IPS-18c (cell line): ENCODE data around the gene PAQR4.
"Not testable (repeated sequence)": the region's sequence is repeated elsewhere in the genome, so short reads cannot be mapped to it uniquely, and the experiment has no call there.

ENCODE experiments used
- H3K4me3 ChIP-seq: 2 replicates; pipeline ENCODE4 v1.7.0; 2013; ENCODE audit warnings: low read depth, mild to moderate bottlenecking, low read length, moderate library complexity; ENCODE audit not compliant: insufficient read depth
- H3K9me3 ChIP-seq: one replicate; pipeline ENCODE4 v1.6.1; 2013; ENCODE audit warnings: mild to moderate bottlenecking, low read length, moderate library complexity; ENCODE audit not compliant: control insufficient read depth, insufficient read depth

Gene PAQR4

GRCh38 chr16:2968738-2969544 is at the start of gene PAQR4:
Gene PAQR4, plus strand, starts transcription at chr16:2969348. Its CDS starts 327 bp downstream, at chr16:2969675.
- peak within 1 kb of the TSS; percentile 89 for H3K4me3 ChIP-seq
- H3K9me3 ChIP-seq: peaks cover 2% of the 10 kb centered on the region

GRCh38 chr16:2919511-2920255 is 49.5 kb upstream of the PAQR4 start:
- H3K4me3 ChIP-seq: no peak overlapping the region

DNA sequence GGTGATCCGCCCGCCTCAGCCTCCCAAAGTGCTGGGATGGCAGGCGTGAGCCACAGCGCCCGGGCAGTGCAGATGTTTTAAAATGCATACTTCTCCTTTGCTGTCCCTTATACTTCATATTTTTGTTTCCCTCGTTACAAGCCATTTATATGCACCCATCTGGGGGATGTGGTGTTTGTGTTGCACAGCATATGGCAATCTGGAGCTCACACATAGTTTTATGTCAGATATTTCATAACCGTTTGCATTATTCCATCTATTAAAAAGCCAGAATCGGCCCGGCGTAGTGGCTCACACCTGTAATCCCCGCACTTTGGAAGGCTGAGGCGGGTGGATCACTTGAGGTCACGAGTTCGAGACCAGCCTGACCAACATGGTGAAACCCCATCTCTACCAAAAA is 45.7 kb upstream of the PAQR4 start:
- Histone ChIP-seq H3K4me3 (no peak overlapping the region), H3K9me3 (no peaks in the 10 kb centered on the region)

More at GRCh38 chr16:2919511-2920255, 49.5 kb upstream of the PAQR4 start:
- H3K9me3 ChIP-seq: no peaks in the 10 kb centered on the region

DNA sequence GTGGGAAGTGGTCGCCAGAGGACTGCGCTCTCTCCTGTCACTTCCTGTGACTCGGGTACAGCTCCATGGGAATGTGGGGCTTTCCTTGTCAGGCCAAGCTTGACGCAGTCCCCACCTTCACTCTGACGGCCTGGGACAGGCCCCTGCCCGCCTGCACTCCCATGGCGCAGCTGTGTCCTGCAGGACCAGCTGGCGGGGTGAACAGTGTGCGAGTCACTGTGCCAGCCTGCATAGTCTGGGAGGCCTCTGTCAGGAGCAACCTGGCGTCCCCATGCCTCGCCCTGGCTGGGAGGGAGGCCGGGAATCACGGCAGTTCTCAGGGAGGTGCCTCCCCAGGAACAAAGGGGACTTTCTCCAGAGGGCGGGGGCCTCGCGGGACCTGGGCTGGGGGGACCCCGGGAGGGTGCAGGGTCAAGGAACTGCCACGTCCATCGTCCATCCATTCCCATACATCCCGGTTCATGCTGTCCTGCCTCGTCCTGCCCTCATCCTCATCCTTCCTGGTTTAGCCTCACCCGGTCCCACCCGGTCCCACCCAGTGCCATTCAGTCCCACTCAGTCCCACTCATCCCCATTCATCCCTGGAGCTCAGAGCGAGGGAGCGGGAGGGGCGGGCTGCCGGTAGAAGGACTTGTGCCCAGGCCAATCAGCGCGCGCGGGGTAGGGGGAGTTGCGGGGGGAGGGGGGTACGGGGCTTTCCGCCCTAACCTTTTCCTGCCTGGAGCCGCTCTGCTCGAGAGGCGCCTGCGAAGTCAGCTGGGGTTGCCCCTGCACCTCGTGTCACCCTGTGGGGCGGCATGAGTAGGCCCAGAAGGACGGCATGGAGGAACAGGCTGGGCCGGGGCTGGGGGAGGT is 44.0 kb upstream of the PAQR4 start:
- peak overlapping the region; percentile 20; the same call in 1 of the 2 replicates for H3K4me3 ChIP-seq
- H3K9me3 ChIP-seq: no peaks in the 10 kb centered on the region

DNA sequence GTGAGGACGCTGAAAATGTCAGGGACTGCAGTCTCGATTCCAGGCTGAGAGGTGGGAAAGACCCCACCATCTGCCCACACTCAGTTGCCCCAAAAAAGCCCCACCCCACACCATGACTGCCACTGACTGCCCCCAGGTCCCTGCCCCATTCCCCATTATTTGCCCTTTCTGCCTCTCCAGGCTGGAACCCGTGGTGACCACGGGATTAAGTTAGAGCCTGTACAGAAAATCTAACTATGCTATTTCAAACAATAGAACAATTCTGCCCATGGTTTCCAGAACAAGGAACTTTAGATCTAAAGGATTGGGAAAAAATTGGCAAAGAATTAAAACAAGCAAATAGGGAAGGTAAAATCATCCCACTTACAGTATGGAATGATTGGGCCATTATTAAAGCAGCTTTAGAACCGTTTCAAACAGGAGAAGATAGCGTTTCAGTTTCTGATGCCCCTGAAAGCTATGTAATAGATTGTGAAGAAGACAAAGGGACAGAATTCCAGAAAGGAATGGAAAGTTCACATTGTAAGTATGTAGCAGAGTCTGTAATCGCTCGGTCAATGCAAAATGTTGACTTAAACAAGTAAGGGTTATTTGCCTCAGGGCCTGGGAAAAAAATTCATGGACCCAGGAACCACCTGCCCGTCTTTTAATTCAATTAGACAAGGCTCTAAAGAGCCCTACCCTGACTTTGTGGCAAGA is 43.0 kb upstream of the PAQR4 start:
- Histone ChIP-seq H3K9me3 (no peaks in the 10 kb centered on the region), H3K4me3 (peak overlapping the region; percentile 20; the same call in 1 of the 2 replicates)

GRCh38 chr16:2926650-2926999 is 42.5 kb upstream of the PAQR4 start:
- Histone ChIP-seq H3K9me3 (no peaks in the 10 kb centered on the region), H3K4me3 (no peak overlapping the region)

DNA sequence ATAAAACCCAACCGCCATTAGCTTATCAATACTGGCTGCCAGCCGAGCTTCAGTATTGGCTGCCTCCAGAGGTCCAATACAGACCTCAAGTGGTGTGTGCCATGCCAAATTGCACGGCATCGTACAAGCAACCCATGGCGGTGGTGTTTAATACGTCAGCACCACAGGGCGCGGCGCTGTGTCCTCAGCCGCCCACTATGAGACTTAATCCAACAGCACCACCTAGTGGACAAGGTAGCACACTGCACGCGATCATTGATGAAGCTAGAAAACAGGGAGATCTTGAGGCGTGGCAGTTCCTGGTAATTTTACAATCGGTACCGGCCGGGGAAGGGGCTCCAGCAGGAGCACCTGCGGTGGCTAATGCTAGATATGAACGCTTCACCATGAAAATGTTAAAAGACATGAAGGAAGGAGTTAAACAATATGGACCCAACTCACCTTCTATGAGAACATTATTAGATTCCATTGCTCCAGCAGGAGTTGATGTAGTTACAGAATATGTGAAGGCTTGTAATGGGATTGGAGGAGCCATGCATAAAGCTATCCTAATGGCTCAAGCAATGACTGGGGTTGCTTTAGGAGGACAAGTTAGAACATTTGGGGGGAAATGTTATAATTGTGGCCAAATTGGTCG is 42.0 kb upstream of the PAQR4 start:
- Histone ChIP-seq H3K9me3 (no peaks in the 10 kb centered on the region), H3K4me3 (no peak overlapping the region)

DNA sequence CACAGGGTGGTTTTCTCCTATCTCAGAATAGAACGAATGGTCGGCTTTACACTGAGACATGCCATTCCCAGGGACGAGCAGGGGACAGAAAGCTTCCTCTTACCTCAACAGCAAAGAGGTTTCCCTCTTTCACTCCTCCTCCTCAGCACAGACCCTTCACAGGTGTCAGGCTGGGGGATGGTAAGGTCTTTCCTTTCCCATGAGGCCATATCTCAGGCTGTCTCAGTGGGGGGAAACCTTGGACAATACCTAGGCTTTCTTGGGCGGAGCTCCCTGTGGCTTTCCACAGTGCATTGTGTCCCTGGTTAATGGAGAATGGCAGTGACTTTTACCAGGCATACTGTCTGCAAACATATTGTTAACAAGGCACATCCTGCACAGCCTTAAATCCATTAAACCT is 41.0 kb upstream of the PAQR4 start:
- H3K4me3 ChIP-seq: not testable (repeated sequence)

GRCh38 chr16:2928796-2929195 is 40.4 kb upstream of the PAQR4 start:
- H3K4me3 ChIP-seq: no peak overlapping the region

More for the DNA sequence above, 41.0 kb upstream of the PAQR4 start:
- H3K9me3 ChIP-seq: not testable (repeated sequence)

DNA sequence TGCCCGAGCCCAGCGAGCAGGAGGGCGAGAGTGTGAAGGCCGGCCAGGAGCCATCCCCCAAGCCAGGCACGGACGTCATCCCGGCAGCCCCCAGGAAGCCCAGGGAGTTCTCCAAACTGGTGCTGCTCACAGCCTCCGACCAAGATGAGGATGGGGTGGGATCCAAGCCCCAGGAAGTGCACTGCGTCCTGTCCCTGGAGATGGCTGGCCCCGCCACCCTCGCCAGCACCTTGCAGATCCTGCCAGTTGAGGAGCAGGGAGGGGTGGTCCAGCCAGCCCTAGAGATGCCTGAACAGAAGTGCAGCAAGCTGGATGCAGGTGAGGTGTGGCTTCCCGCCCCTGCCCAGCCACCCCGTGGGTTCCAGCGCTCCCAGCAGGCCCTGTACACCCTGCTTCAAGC is 39.5 kb upstream of the PAQR4 start:
- Histone ChIP-seq H3K9me3 (peaks cover 3% of the 10 kb centered on the region), H3K4me3 (no peak overlapping the region)

More at GRCh38 chr16:2928796-2929195, 40.4 kb upstream of the PAQR4 start:
- H3K9me3 ChIP-seq: no peaks in the 10 kb centered on the region

GRCh38 chr16:2930236-2930635 is 38.9 kb upstream of the PAQR4 start:
- Histone ChIP-seq H3K4me3 (no peak overlapping the region), H3K9me3 (peaks cover 3% of the 10 kb centered on the region)

DNA sequence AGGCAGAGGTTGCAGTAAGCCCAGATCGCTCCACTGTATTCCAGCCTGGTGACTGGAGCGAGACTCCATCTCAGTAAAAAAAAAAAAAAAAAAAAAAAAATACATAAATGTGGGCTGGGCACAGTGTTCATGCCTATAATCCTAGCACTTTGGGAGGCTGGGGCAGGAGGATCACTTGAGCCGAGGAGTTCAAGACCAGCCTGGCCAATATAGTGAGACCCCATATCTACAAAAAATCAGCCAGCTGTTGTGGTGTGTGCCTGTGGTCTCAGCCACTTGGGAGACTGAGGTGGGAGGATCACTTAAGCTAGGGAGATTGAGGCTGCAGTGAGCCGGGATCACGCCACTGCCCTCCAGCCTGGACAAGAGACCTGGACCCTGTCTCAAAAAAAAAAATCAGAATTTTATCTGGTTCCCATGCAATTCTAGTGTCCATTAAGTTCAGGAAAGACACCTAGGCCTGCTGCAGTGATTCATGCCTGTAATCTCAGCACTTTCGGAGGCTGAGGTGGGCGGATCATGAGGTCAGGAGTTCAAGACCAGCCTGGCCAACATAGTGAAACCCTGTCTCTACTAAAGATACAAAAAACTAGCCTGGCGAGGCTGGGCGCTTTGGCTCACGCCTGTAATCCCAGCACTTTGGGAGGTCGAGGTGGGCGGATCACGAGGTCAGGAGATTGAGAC is 37.8 kb upstream of the PAQR4 start:
- H3K9me3 ChIP-seq, H3K4me3 ChIP-seq: not testable (repeated sequence)

DNA sequence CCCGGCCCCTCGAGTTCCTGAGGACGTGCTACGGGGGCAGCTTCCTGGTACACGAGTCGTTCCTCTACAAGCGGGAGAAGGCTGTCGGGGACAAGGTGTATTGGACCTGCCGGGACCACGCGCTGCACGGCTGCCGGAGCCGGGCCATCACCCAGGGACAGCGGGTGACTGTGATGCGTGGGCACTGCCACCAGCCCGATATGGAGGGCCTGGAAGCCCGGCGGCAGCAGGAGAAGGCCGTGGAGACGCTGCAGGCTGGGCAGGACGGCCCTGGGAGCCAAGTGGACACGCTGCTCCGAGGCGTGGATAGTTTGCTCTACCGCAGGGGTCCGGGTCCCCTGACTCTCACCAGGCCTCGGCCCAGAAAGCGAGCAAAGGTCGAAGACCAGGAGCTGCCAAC is 36.0 kb upstream of the PAQR4 start:
- H3K9me3 ChIP-seq: peaks cover 3% of the 10 kb centered on the region
- no peak overlapping the region for H3K4me3 ChIP-seq

DNA sequence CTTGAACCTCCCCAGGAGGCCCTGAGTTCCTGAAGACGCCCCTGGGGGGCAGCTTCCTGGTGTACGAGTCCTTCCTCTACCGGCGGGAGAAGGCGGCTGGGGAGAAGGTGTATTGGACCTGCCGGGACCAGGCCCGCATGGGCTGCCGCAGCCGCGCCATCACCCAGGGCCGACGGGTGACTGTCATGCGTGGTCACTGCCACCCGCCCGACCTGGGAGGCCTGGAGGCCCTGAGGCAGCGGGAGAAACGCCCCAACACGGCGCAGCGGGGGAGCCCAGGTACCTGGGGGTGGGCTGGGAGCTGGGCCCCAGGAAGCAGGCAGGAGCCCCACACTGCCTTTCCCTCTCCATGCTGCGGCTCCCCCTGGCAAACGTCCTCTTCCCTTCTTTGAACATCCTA is 35.4 kb upstream of the PAQR4 start:
- H3K4me3 ChIP-seq: no peak overlapping the region
- peaks cover 3% of the 10 kb centered on the region for H3K9me3 ChIP-seq

- no peak overlapping the region for H3K4me3 ChIP-seq
- peaks cover 3% of the 10 kb centered on the region for H3K9me3 ChIP-seq
These were observed 34.7 kb upstream of the PAQR4 start for GRCh38 chr16:2934450-2934849.

DNA sequence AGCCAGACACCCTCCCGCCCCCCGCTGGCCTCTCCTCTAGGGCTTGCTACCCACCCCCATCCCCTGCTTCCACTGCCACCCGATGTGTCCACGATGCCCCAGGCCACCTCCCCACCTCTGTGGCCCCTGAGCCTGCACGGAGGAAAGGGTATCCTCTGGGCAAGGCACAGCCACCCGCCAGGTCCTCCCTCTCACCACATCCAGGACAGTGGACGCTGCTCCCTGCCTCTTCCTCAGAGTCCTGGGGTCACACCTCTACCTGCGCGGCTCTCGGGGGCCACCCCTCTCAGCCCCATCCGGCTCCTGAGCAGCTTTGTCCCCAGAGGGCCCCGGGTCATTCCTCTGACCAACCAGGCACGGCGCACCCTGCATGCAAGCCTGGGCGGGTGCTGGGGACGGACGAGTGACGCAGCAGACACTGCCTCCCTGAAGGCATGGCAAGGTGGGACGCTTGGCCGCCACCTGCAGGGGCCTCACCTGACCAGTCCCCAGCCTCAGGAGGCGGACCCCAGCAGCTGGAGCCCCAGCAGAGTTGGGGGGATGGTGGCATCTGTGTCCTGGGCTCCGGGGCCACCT is 32.6 kb upstream of the PAQR4 start:
- H3K4me3 ChIP-seq: no peak overlapping the region
- H3K9me3 ChIP-seq: peaks cover 3% of the 10 kb centered on the region
